DOHH2 (cell line): ENCODE results near the gene MAP3K4.

ENCODE experiments used
- EZH2phosphoT487 ChIP-seq: fragments of 200-600 bp; sonication (generic); IDR thresholded peaks from 2 replicates; pipeline ENCODE4 v1.6.1; 2017; ENCODE audit warnings: borderline replicate concordance, mild to moderate bottlenecking, antibody characterized with exemption, low read length, moderate library complexity, mixed read lengths
- TF ChIP-seq, protein P1 (sequence below): fragments of 200-600 bp; sonication (generic); IDR thresholded peaks from one replicate; pipeline ENCODE4 v1.5.1; 2014; ENCODE audit warnings: antibody characterized with exemption, mild to moderate bottlenecking, low read depth, low read length; ENCODE audit not compliant: poor library complexity, severe bottlenecking

DNA sequence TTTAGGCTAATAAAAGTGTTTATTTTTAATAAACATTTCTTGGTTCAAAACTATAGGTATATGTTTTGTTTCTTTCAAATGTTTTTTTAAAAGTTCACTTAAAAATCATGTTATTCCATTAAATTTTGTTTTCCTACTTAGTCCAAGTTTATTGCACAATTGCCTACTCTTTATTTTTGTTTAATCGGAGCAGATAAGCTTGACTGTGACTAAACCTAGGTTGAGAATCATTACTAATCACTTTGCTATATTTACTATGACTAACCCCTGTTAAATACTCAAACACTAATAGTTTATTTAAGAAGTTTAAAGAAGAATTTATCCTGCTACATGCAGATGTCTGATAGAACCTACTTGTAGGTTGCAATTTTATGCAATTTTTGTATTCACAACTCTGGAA, 18.8 kb downstream of the MAP3K4 start:
- TF ChIP-seq, protein P1, sequence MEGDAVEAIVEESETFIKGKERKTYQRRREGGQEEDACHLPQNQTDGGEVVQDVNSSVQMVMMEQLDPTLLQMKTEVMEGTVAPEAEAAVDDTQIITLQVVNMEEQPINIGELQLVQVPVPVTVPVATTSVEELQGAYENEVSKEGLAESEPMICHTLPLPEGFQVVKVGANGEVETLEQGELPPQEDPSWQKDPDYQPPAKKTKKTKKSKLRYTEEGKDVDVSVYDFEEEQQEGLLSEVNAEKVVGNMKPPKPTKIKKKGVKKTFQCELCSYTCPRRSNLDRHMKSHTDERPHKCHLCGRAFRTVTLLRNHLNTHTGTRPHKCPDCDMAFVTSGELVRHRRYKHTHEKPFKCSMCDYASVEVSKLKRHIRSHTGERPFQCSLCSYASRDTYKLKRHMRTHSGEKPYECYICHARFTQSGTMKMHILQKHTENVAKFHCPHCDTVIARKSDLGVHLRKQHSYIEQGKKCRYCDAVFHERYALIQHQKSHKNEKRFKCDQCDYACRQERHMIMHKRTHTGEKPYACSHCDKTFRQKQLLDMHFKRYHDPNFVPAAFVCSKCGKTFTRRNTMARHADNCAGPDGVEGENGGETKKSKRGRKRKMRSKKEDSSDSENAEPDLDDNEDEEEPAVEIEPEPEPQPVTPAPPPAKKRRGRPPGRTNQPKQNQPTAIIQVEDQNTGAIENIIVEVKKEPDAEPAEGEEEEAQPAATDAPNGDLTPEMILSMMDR, result no peak
- no peak for TF ChIP-seq EZH2phosphoT487
